RWPE2 (cell line): Measurements from ENCODE around the gene GABRB1.

Source experiments
- ATAC-seq: fragments of 200-7000 bp; cut with Tn5 transposase; 3 replicates; pipeline ENCODE4 v1.9.1; 2021; ENCODE audit warnings: low read depth
- DNase-seq: peaks from one replicate; pipeline ENCODE4 v3.0.0-alpha.2; 2020; ENCODE audit warnings: low spot score
- H3K27ac ChIP-seq: fragments of 450-650 bp; 2 replicates; pipeline ENCODE4 v1.5.1; 2017; ENCODE audit warnings: mild to moderate bottlenecking; ENCODE audit not compliant: poor library complexity, severe bottlenecking
- H3K27me3 ChIP-seq: fragments of 250-450 bp; sonication (Bioruptor Pico); 2 replicates; pipeline ENCODE4 v1.5.1; 2021; ENCODE audit warnings: mild to moderate bottlenecking, moderate library complexity; ENCODE audit not compliant: insufficient read depth, poor library complexity, severe bottlenecking
- H3K36me3 ChIP-seq: fragments of 250-450 bp; sonication (Bioruptor Pico); 2 replicates; pipeline ENCODE4 v1.5.1; 2020; ENCODE audit warnings: low read depth, mild to moderate bottlenecking, moderate library complexity
- H3K4me1 ChIP-seq: fragments of 250-450 bp; sonication (Bioruptor Pico); 2 replicates; pipeline ENCODE4 v1.5.1; 2021; ENCODE audit warnings: mild to moderate bottlenecking, moderate library complexity; ENCODE audit not compliant: insufficient read depth, poor library complexity, severe bottlenecking
- H3K4me3 ChIP-seq: fragments of 250-450 bp; sonication (Bioruptor Pico); 2 replicates; pipeline ENCODE4 v1.5.1; 2021; ENCODE audit warnings: mild to moderate bottlenecking, moderate library complexity; ENCODE audit not compliant: severe bottlenecking
- H3K9me3 ChIP-seq: fragments of 250-450 bp; sonication (Bioruptor Pico); 2 replicates; pipeline ENCODE4 v1.5.1; 2021; ENCODE audit warnings: mild to moderate bottlenecking, moderate library complexity; ENCODE audit not compliant: severe bottlenecking
- TF ChIP-seq, protein P1 (sequence below): fragments of 450-650 bp; IDR thresholded peaks from one replicate; pipeline ENCODE4 v1.5.1; 2017; ENCODE audit warnings: mild to moderate bottlenecking, moderate library complexity; ENCODE audit not compliant: poor library complexity, severe bottlenecking

GABRB1 gene

GRCh38 chr4:47473141-47473750, 441.9 kb downstream of the GABRB1 start:
- ATAC-seq (no peak), DNase-seq (no peak)
- H3K36me3 ChIP-seq: no peaks in the 10 kb centered on the region
- H3K9me3 ChIP-seq: no peaks in the 10 kb centered on the region
- H3K4me1 ChIP-seq: peaks cover 17% of the 10 kb centered on the region
- no peak overlapping the region for H3K4me3 ChIP-seq
- TF ChIP-seq, protein P1, sequence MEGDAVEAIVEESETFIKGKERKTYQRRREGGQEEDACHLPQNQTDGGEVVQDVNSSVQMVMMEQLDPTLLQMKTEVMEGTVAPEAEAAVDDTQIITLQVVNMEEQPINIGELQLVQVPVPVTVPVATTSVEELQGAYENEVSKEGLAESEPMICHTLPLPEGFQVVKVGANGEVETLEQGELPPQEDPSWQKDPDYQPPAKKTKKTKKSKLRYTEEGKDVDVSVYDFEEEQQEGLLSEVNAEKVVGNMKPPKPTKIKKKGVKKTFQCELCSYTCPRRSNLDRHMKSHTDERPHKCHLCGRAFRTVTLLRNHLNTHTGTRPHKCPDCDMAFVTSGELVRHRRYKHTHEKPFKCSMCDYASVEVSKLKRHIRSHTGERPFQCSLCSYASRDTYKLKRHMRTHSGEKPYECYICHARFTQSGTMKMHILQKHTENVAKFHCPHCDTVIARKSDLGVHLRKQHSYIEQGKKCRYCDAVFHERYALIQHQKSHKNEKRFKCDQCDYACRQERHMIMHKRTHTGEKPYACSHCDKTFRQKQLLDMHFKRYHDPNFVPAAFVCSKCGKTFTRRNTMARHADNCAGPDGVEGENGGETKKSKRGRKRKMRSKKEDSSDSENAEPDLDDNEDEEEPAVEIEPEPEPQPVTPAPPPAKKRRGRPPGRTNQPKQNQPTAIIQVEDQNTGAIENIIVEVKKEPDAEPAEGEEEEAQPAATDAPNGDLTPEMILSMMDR: no peak
- no peaks in the 10 kb centered on the region for H3K27me3 ChIP-seq
- no peak overlapping the region for H3K27ac ChIP-seq

- Histone ChIP-seq H3K36me3 (no peaks in the 10 kb centered on the region), H3K4me1 (peaks cover 11% of the 10 kb centered on the region)
These were observed 443.4 kb downstream of the GABRB1 start for GRCh38 chr4:47474799-47475198.

DNA sequence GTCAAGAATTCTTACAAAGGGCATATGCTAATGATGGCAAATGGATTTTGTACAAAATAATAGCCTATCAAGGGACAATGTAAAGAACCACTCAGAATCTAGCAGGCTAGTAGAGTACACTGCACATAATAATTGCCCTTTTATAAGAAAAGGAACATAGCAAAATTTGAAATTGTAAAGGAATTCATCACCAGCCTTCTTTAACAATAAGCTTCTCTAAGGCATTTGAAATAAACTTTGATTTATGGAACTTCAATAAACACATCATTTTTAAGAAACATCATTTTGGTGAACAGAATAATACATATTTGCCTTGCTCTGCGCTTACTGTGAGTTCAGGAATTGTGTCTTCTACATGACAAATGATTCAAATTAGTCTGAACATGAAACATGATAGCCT, 444.0 kb downstream of the GABRB1 start:
- DNase-seq (no peak), ATAC-seq (no peak)
- Histone ChIP-seq H3K9me3 (no peaks in the 10 kb centered on the region), H3K4me1 (peaks cover 5% of the 10 kb centered on the region), H3K27me3 (no peaks in the 10 kb centered on the region), H3K36me3 (no peaks in the 10 kb centered on the region), H3K27ac (no peak overlapping the region), H3K4me3 (no peak overlapping the region)
- TF ChIP-seq, protein P1: no peak

More at GRCh38 chr4:47474799-47475198, 443.4 kb downstream of the GABRB1 start:
- H3K27ac ChIP-seq: no peak overlapping the region
- no peak for ATAC-seq
- H3K4me3 ChIP-seq: no peak overlapping the region
- H3K27me3 ChIP-seq: no peaks in the 10 kb centered on the region
- DNase-seq: no peak
- H3K9me3 ChIP-seq: no peaks in the 10 kb centered on the region
- TF ChIP-seq, protein P1: no peak
